Activated CD8-positive, alpha-beta memory T cell treated with anti-CD3 and anti-CD28 coated beads, Interleukin-2, amount 10 ng/mL, durations not matched to agents 7 days and 5 days (primary cell): Measurements from ENCODE around the gene IL18RAP. TPM values are rescaled to one million over a fixed set of nuclear protein-coding genes. Genes with fewer than 3 reads are reported as not detected.

Source experiments
- ATAC-seq: fragments of 150-1000 bp; cut with Tn5 transposase; one replicate; pipeline ENCODE4 v1.10.0; 2021; ENCODE audit warnings: moderate library complexity
- CTCF ChIA-PET: fragments of 350-600 bp; sonication (Branson Sonifier 250); formaldehyde crosslinking; loops from one replicate; lab custom pipeline; 2021; ENCODE audit warnings: antibody characterized with exemption; lab: Charles Lee
- DNase-seq: peaks from one replicate; pipeline ENCODE4 v3.0.0-alpha.2; 2020
- H3K27ac Mint-ChIP-seq: one replicate; pipeline ENCODE4 v1.8.0; 2021; ENCODE audit warnings: mild to moderate bottlenecking, mixed read lengths
- H3K27me3 Mint-ChIP-seq: one replicate; pipeline ENCODE4 v1.8.0; 2021; ENCODE audit warnings: mixed read lengths
- H3K36me3 Mint-ChIP-seq: one replicate; pipeline ENCODE4 v1.8.0; 2021; ENCODE audit warnings: mild to moderate bottlenecking, mixed read lengths
- H3K4me1 Mint-ChIP-seq: one replicate; pipeline ENCODE4 v1.8.0; 2021; ENCODE audit warnings: mixed read lengths
- H3K4me3 Mint-ChIP-seq: one replicate; pipeline ENCODE4 v1.8.0; 2021; ENCODE audit warnings: mild to moderate bottlenecking, moderate library complexity, mixed read lengths
- H3K9me3 Mint-ChIP-seq: one replicate; pipeline ENCODE4 v1.8.0; 2022; ENCODE audit warnings: low read depth, mixed read lengths
- total RNA-seq, 2 experiments: library from RNA; stranded (reverse); gene quantifications; one replicate each; pipeline ENCODE4 v1.2.3, GENCODE V29; 2021

Gene IL18RAP
- total RNA-seq, 2 experiments from 2014 or later, result 12.3 to 14.9 TPM

DNA sequence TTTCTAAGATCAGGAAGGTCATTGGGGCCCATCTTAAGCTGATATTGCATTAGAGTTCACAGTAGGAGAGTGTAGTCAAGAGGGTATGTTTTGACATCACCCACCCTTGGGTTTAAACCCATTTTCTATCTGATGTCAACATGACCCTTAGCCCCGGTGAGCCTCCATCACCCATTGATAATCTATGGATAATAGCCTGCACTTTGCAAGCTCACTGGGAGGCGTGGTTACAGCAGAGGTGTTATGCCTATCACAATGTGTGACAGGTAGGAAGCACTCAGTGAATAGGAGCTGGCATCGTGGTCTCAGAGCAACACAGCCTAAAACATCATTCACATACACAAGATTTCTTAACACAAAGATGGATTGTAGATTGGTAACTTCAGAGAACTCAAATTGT, 21.3 kb downstream of the IL18RAP start:
- CTCF ChIA-PET, result interaction anchor here (1.0 to 3.1 kb wide), 20 partner anchors 10 to 619 kb away, joined by 3 to 35 read pairs (median 6); partner anchors contain the start of gene IL18R1
- Mint-ChIP-seq H3K4me1 (peaks cover 10% of the 10 kb centered on the region), H3K27me3 (peaks cover 3% of the 10 kb centered on the region), H3K36me3 (no peaks in the 10 kb centered on the region), H3K27ac (no peak overlapping the region), H3K4me3 (no peak overlapping the region), H3K9me3 (no peaks in the 10 kb centered on the region)
- DNase-seq, result no peak
- ATAC-seq, result no peak

GRCh38 chr2:102446936-102447335, 24.0 kb downstream of the IL18RAP start:
- Mint-ChIP-seq H3K9me3 (no peaks in the 10 kb centered on the region), H3K36me3 (peaks cover 2% of the 10 kb centered on the region), H3K4me1 (peaks cover 12% of the 10 kb centered on the region), H3K4me3 (no peak overlapping the region), H3K27ac (no peak overlapping the region), H3K27me3 (peaks cover 3% of the 10 kb centered on the region)
- no peak for DNase-seq
- CTCF ChIA-PET, result interaction anchor here (0.8 to 1.8 kb wide), 6 partner anchors 15 to 212 kb away, joined by 3 to 5 read pairs (median 4); partner anchors contain the start of gene IL18R1
- ATAC-seq, result no peak

DNA sequence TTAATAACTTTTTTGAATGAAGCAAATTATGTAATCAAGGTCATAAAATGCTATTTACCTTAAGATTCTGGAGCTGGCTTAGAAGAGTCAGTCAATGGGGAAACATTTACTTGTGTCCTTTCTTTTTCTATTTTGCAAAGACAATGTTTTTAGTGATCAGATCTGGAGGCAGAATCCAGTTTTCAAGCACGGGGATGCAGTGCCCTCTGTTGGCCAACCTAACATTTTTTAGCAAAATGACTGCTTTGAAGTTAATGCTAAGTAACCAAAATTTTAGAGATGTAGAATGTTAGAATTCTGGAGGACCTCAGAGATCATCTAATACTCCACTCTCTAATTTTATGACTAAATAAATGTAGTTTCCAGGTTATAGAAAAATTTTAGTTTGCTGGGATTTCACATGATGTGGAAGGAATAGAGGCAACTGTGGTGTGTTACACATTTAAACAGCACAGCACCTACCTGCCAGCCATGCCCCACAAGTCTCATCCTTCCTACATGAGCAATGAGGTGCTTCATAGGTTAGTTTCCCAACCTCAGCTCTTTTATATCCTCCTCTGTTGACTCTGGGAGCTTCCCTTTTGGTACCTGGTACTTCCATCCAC, 26.5 kb downstream of the IL18RAP start:
- ATAC-seq (peak; percentile 45), DNase-seq (peak; percentile 74)
- peaks cover 3% of the 10 kb centered on the region for H3K36me3 Mint-ChIP-seq
- H3K27ac Mint-ChIP-seq, result no peak overlapping the region
- CTCF ChIA-PET, result interaction anchor here (1.1 to 4.3 kb wide), 10 partner anchors 11 to 437 kb away, joined by 3 to 39 read pairs (median 6); no protein-coding TSS in a partner anchor
- H3K4me1 Mint-ChIP-seq, result peaks cover 2% of the 10 kb centered on the region
- no peak overlapping the region for H3K4me3 Mint-ChIP-seq
- H3K27me3 Mint-ChIP-seq, result peaks cover 3% of the 10 kb centered on the region
- no peaks in the 10 kb centered on the region for H3K9me3 Mint-ChIP-seq

DNA sequence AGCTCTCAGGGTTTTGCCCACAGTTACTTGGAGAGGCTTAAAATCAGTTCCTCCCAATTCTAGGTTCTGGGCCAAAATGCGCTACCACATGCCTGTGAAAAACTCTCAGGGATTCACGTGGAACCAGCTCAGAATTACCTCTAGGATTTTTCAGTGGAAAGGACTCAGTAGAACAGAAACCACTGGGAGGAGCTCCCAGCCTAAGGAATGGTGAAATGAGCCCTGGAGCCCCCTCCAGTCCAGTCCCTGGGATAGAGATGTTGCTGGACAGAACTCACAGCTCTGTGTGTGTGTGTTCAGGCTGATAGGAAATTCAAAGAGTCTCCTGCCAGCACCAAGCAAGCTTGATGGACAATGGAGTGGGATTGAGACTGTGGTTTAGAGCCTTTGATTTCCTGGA, 29.0 kb downstream of the IL18RAP start:
- Mint-ChIP-seq H3K27me3 (peaks cover 3% of the 10 kb centered on the region), H3K4me3 (no peak overlapping the region), H3K27ac (no peak overlapping the region), H3K9me3 (no peaks in the 10 kb centered on the region), H3K4me1 (peaks cover 8% of the 10 kb centered on the region), H3K36me3 (peaks cover 3% of the 10 kb centered on the region)
- CTCF ChIA-PET, result interaction anchor here (0.7 to 4.3 kb wide), 8 partner anchors 9 to 432 kb away, joined by 3 to 39 read pairs (median 4); partner anchors contain the start of gene IL18R1
- ATAC-seq, result no peak
- DNase-seq, result no peak

- ATAC-seq (no peak), DNase-seq (no peak)
- Mint-ChIP-seq H3K27ac (no peak overlapping the region), H3K36me3 (peaks cover 3% of the 10 kb centered on the region), H3K9me3 (no peaks in the 10 kb centered on the region), H3K4me1 (peaks cover 8% of the 10 kb centered on the region), H3K4me3 (no peak overlapping the region), H3K27me3 (peaks cover 3% of the 10 kb centered on the region)
- CTCF ChIA-PET, result interaction anchor here (1.0 to 1.4 kb wide), 2 partner anchors 200 to 202 kb away, joined by 3 read pairs; no protein-coding TSS in a partner anchor
Measured at GRCh38 chr2:102453501-102453900, 30.5 kb downstream of the IL18RAP start.

DNA sequence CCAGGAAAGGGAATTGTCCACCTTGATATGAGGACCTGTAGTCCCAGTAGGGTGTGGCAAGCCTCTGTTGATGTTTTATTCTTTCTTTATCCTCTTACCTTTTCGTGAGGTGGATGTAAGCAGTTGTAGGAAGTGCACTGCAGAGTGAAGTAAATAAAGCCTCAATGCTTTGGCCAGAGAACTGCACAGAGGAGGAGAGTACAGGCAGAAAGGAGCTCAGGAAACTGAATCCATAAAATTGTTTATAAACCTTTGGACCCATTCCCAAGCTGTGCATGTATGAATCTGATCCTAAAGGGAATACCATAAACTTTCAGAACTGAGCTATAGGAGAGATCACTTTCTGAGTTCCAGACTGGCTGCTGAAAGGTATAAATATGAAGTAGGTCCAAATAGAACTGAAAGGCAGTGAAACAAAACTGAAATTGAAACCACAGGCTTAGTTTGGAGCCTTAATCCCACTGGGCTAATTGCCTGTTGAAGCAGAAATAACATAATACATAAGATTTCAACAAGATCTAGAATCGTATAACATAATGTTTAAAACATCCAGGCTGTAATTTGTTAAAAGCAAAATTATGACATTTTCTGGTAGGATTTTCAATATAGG, 32.2 kb downstream of the IL18RAP start:
- H3K27ac Mint-ChIP-seq, result no peak overlapping the region
- H3K4me1 Mint-ChIP-seq, result peaks cover 6% of the 10 kb centered on the region
- DNase-seq (no peak), ATAC-seq (no peak)
- H3K27me3 Mint-ChIP-seq, result peaks cover 10% of the 10 kb centered on the region
- H3K4me3 Mint-ChIP-seq, result no peak overlapping the region
- H3K9me3 Mint-ChIP-seq, result no peaks in the 10 kb centered on the region
- CTCF ChIA-PET, result interaction anchor here (1.0 kb wide), 1 partner anchor 99 kb away, joined by 3 read pairs; the partner anchor contains the start of gene IL18R1
- H3K36me3 Mint-ChIP-seq, result peaks cover 1% of the 10 kb centered on the region

GRCh38 chr2:102460467-102460866, 37.5 kb downstream of the IL18RAP start:
- no peak overlapping the region for H3K27ac Mint-ChIP-seq
- no peak overlapping the region for H3K4me3 Mint-ChIP-seq
- peaks cover under 1% of the 10 kb centered on the region for H3K4me1 Mint-ChIP-seq
- no peaks in the 10 kb centered on the region for H3K9me3 Mint-ChIP-seq
- CTCF ChIA-PET, result interaction anchor here (0.8 to 1.3 kb wide), 4 partner anchors 12 to 220 kb away, joined by 3 to 4 read pairs (median 3); partner anchors contain the start of gene SLC9A4
- H3K36me3 Mint-ChIP-seq, result no peaks in the 10 kb centered on the region
- DNase-seq, result no peak
- no peak for ATAC-seq
- H3K27me3 Mint-ChIP-seq, result peaks cover 29% of the 10 kb centered on the region

GRCh38 chr2:102461188-102461587, 38.2 kb downstream of the IL18RAP start:
- Mint-ChIP-seq H3K27me3 (peaks cover 27% of the 10 kb centered on the region), H3K4me3 (no peak overlapping the region), H3K4me1 (no peaks in the 10 kb centered on the region), H3K27ac (no peak overlapping the region), H3K9me3 (no peaks in the 10 kb centered on the region), H3K36me3 (no peaks in the 10 kb centered on the region)
- CTCF ChIA-PET, result interaction anchor here (1.0 to 1.3 kb wide), 3 partner anchors 12 to 22 kb away, joined by 3 to 8 read pairs (median 3); partner anchors contain the start of gene SLC9A4
- ATAC-seq (no peak), DNase-seq (no peak)

DNA sequence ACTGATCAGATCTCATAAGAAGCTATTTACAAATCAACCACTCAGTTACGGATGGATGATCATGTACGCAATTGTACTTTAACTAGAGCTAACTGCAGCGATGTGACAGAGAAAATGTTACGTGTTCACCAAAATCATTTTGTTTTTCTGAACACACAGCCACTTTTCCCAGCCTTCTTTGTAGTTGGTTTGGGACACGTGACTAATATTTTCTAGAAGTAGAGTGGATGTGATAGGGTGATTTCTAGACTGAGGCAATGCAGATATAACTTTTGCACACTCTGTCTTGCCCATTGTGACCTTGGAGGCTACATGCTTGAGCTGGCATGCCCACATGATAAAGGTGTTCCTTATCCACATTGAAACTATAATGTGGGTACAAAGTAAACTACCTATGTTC, 40.2 kb downstream of the IL18RAP start:
- H3K36me3 Mint-ChIP-seq, result no peaks in the 10 kb centered on the region
- DNase-seq (no peak), ATAC-seq (no peak)
- peaks cover 32% of the 10 kb centered on the region for H3K27me3 Mint-ChIP-seq
- no peaks in the 10 kb centered on the region for H3K4me1 Mint-ChIP-seq
- no peak overlapping the region for H3K27ac Mint-ChIP-seq
- no peak overlapping the region for H3K4me3 Mint-ChIP-seq
- H3K9me3 Mint-ChIP-seq, result no peaks in the 10 kb centered on the region
- CTCF ChIA-PET, result interaction anchor here (1.2 to 1.5 kb wide), 2 partner anchors 10 to 15 kb away, joined by 4 to 5 read pairs; partner anchors contain the start of gene SLC9A4

DNA sequence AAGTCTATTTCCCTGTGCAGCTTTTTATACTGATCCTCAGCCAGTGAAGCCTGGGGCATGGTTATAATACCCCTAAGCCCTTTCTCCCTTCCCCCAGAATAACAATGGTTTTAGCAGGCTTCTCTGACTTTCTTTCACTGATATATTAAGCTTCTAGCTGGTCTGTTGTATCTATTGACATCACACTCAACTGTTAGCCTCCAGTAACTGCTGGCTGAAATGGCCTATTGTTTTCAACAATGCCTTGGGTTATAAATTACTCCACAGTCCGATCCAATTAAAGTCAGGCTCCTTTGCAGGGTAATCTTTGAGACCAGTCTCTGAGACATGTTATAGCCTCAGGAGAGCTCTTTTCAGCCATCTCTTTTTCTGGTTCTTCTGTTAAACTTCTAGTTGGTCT, 47.2 kb downstream of the IL18RAP start:
- CTCF ChIA-PET, result interaction anchor here (0.8 kb wide), 1 partner anchor 230 kb away, joined by 3 read pairs; no protein-coding TSS in a partner anchor
- ATAC-seq (no peak), DNase-seq (no peak)

GRCh38 chr2:102473020-102473419, 50.1 kb downstream of the IL18RAP start, which contains the start of gene SLC9A4:
SLC9A4 (plus strand) TSS chr2:102473226; CDS start chr2:102473760, 534 bp downstream.
- ATAC-seq (peak; percentile 36), DNase-seq (peak; percentile 68)
- peaks cover 55% of the 10 kb centered on the region for H3K27me3 Mint-ChIP-seq

More for the DNA sequence above, 47.2 kb downstream of the IL18RAP start:
- Mint-ChIP-seq H3K9me3 (peaks cover 3% of the 10 kb centered on the region), H3K27me3 (peaks cover 42% of the 10 kb centered on the region), H3K4me1 (no peaks in the 10 kb centered on the region), H3K27ac (no peak overlapping the region), H3K36me3 (peaks cover 3% of the 10 kb centered on the region), H3K4me3 (no peak overlapping the region)

GRCh38 chr2:102473631-102474030, 50.7 kb downstream of the IL18RAP start:
- Mint-ChIP-seq H3K4me3 (no peak overlapping the region), H3K4me1 (no peaks in the 10 kb centered on the region), H3K27ac (no peak overlapping the region), H3K36me3 (peaks cover 3% of the 10 kb centered on the region), H3K9me3 (peaks cover 3% of the 10 kb centered on the region), H3K27me3 (peaks cover 50% of the 10 kb centered on the region)
- CTCF ChIA-PET, result interaction anchor here (0.6 to 3.4 kb wide), 16 partner anchors 9 to 233 kb away, joined by 3 to 20 read pairs (median 4); no protein-coding TSS in a partner anchor
- ATAC-seq, result no peak
- DNase-seq, result no peak

More at GRCh38 chr2:102473020-102473419, 50.1 kb downstream of the IL18RAP start, which contains the start of gene SLC9A4:
- peaks cover 3% of the 10 kb centered on the region for H3K36me3 Mint-ChIP-seq
- no peak within 1 kb of the TSS for H3K4me3 Mint-ChIP-seq
- no peaks in the 10 kb centered on the region for H3K4me1 Mint-ChIP-seq
- CTCF ChIA-PET, result interaction anchor here (0.6 to 3.4 kb wide), 18 partner anchors 10 to 391 kb away, joined by 3 to 20 read pairs (median 4); no protein-coding TSS in a partner anchor
- H3K9me3 Mint-ChIP-seq, result peaks cover 3% of the 10 kb centered on the region
- no peak within 1 kb of the TSS for H3K27ac Mint-ChIP-seq

- Mint-ChIP-seq H3K4me3 (no peak overlapping the region), H3K27me3 (peaks cover 48% of the 10 kb centered on the region), H3K36me3 (peaks cover 3% of the 10 kb centered on the region), H3K9me3 (no peaks in the 10 kb centered on the region), H3K4me1 (no peaks in the 10 kb centered on the region), H3K27ac (no peak overlapping the region)
- CTCF ChIA-PET, result interaction anchor here (1.1 to 3.2 kb wide), 3 partner anchors 8 to 141 kb away, joined by 4 to 17 read pairs (median 4); no protein-coding TSS in a partner anchor
- ATAC-seq (no peak), DNase-seq (no peak)
Measured at GRCh38 chr2:102474785-102475184, 51.8 kb downstream of the IL18RAP start.
